K562 (cell line): ENCODE measurements around the gene TJP3. TPM values are rescaled to one million over a fixed set of nuclear protein-coding genes. Genes with fewer than 3 reads are reported as not detected.

ENCODE experiments used
- ATAC-seq: fragments of 200-7000 bp; cut with Tn5 transposase; 3 replicates; pipeline ENCODE4 v1.9.1; 2020; ENCODE audit warnings: moderate library complexity
- BruUV-seq: library from RNA; stranded (reverse); fragments of 400-500 nt; replicated peaks from 2 replicates; lab custom pipeline; 2021; lab: Mats Ljungman, UMichigan
- CTCF ChIA-PET: fragments of 300-600 bp; formaldehyde crosslinking; extraction: SDS; loops from one replicate; lab custom pipeline; 2021; ENCODE audit warnings: low intra/inter-chr PET ratio; lab: Yijun Ruan, JAX
- POLR2A ChIA-PET: fragments of 300-600, 350-650 bp; sonication (Branson Sonifier 250); formaldehyde crosslinking; extraction: SDS; loops from one replicate; lab custom pipeline; 2021; ENCODE audit warnings: antibody characterized with exemption, inconsistent platforms; lab: Yijun Ruan, JAX
- DNase-seq, 4 experiments: peaks; one replicate each; pipeline versions ENCODE4 v3.0.0 to v3.0.0-alpha.2; 2011 to 2018; ENCODE audit warnings: low spot score in 3 of 4, mixed read lengths in 3 of 4; ENCODE audit errors: extremely low read depth in 1 of 4
- FAIRE-seq: peaks from 2 replicates; lab custom pipeline; 2011; peaks lifted over from hg19 to GRCh38; lab: Jason Lieb, UNC
- H2AFZ ChIP-seq: 2 replicates; pipeline ENCODE4 v1.6.0; 2011; ENCODE audit warnings: low read depth, low read length, control low read depth, inconsistent platforms
- H3K27ac ChIP-seq: fragments of 200-600 bp; 3 replicates; pipeline ENCODE4 v1.8.0; 2011; ENCODE audit warnings: low read depth, mild to moderate bottlenecking, control low read depth, inconsistent platforms, low read length, moderate library complexity, mixed read lengths; ENCODE audit errors: extremely low read depth
- H3K27me3 ChIP-seq, 2 experiments: fragments of 300-600 bp in 1 of 2; 2 replicates in 1 of 2; 3 replicates in 1 of 2; pipeline versions ENCODE4 v1.6.0 to v1.8.0; 2011; ENCODE audit warnings: inconsistent platforms in 2 of 2, low read length in 2 of 2, mild to moderate bottlenecking in 1 of 2, mixed read lengths in 1 of 2, moderate library complexity in 1 of 2; ENCODE audit not compliant: control insufficient read depth in 2 of 2, insufficient read depth in 2 of 2
- H3K36me3 ChIP-seq: fragments of 300-600 bp; 3 replicates; pipeline ENCODE4 v1.8.0; 2011; ENCODE audit warnings: mild to moderate bottlenecking, low read length, inconsistent platforms; ENCODE audit not compliant: control insufficient read depth, insufficient read depth
- H3K4me1 ChIP-seq, 2 experiments: fragments of 200-600 bp in 1 of 2; replicated peaks in 1 of 2; 2 replicates in 1 of 2; 3 replicates in 1 of 2; pipeline versions ENCODE4 v1.5.1 to v1.8.0; 2011; ENCODE audit warnings: inconsistent platforms in 2 of 2, low read length in 2 of 2, mild to moderate bottlenecking in 1 of 2, mixed read lengths in 1 of 2, moderate library complexity in 1 of 2; ENCODE audit not compliant: control insufficient read depth in 2 of 2, insufficient read depth in 2 of 2
- H3K4me2 ChIP-seq: 2 replicates; pipeline ENCODE4 v1.6.1; 2011; ENCODE audit warnings: low read length, control low read depth, inconsistent platforms, mixed read lengths; ENCODE audit not compliant: insufficient read depth
- H3K4me3 ChIP-seq: fragments of 200-600 bp; sonication (generic), shearing (Covaris generic); 2 replicates; pipeline ENCODE4 v1.5.1; 2016; ENCODE audit warnings: control low read depth, inconsistent platforms
- H3K79me2 ChIP-seq: fragments of 200-600 bp; 3 replicates; pipeline ENCODE4 v1.8.0; 2011; ENCODE audit warnings: low read length, inconsistent platforms; ENCODE audit not compliant: control insufficient read depth, insufficient read depth
- H3K9ac ChIP-seq, 2 experiments: 2 replicates each; pipeline versions ENCODE4 v1.6.0 to v1.6.1; 2011; ENCODE audit warnings: low read depth in 2 of 2, low read length in 2 of 2, control low read depth in 1 of 2, inconsistent platforms in 1 of 2, mild to moderate bottlenecking in 1 of 2, mixed read lengths in 1 of 2; ENCODE audit not compliant: insufficient read depth in 1 of 2
- H3K9me1 ChIP-seq: one replicate; pipeline ENCODE4 v1.6.0; 2011; ENCODE audit warnings: inconsistent platforms, mild to moderate bottlenecking, low read length, moderate library complexity; ENCODE audit not compliant: control insufficient read depth, insufficient read depth
- H3K9me3 ChIP-seq: replicated peaks from 2 replicates; pipeline ENCODE4 v1.5.1; 2011; ENCODE audit warnings: low read depth, low read length, inconsistent platforms; ENCODE audit not compliant: control insufficient read depth, insufficient read depth
- H4K20me1 ChIP-seq: replicated peaks from 2 replicates; pipeline ENCODE4 v1.6.1; 2011; ENCODE audit warnings: low read length, inconsistent platforms, mixed read lengths; ENCODE audit not compliant: control insufficient read depth, insufficient read depth
- ATF3 ChIP-seq, 2 experiments: fragments of 450-650 bp in 1 of 2; sonication (generic) in 1 of 2; formaldehyde crosslinking in 1 of 2; IDR thresholded peaks in 1 of 2; conservative IDR thresholded peaks in 1 of 2; 2 replicates each; pipeline versions ENCODE4 v1.6.1 to v1.8.1; 2016 to 2023; ENCODE audit warnings: mild to moderate bottlenecking in 2 of 2, moderate library complexity in 2 of 2, inconsistent platforms in 1 of 2, missing genetic modification reagents in 1 of 2
- CHAMP1 ChIP-seq: fragments of 450-650 bp; IDR thresholded peaks from 2 replicates; pipeline ENCODE4 v1.6.1; 2016; ENCODE audit warnings: mild to moderate bottlenecking
- COPS2 ChIP-seq: fragments of 450-650 bp; conservative IDR thresholded peaks from 2 replicates; pipeline ENCODE4 v1.6.1; 2016; ENCODE audit warnings: mild to moderate bottlenecking, moderate library complexity
- ILF3 ChIP-seq: fragments of 450-650 bp; IDR thresholded peaks from 2 replicates; pipeline ENCODE4 v1.6.1; 2018; ENCODE audit warnings: antibody characterized with exemption, mild to moderate bottlenecking, moderate library complexity, borderline replicate concordance
- NELFE ChIP-seq: IDR thresholded peaks from 2 replicates; pipeline ENCODE4 v1.6.1; 2011; ENCODE audit warnings: mild to moderate bottlenecking; ENCODE audit not compliant: insufficient read depth, insufficient read length
- RBBP5 ChIP-seq: fragments of 200-600 bp; sonication (generic); IDR thresholded peaks from 2 replicates; pipeline ENCODE4 v1.6.1; 2012; ENCODE audit warnings: borderline replicate concordance, mild to moderate bottlenecking, low read length, control low read depth, inconsistent platforms; ENCODE audit not compliant: insufficient read depth, poor library complexity, severe bottlenecking
- TAF1 ChIP-seq: IDR thresholded peaks from 2 replicates; pipeline ENCODE4 v1.6.1; 2011; ENCODE audit warnings: mild to moderate bottlenecking, low read length, moderate library complexity; ENCODE audit not compliant: insufficient read depth, control insufficient read depth, severe bottlenecking; ENCODE audit errors: extremely low read depth
- ZBTB7A ChIP-seq: IDR thresholded peaks from 2 replicates; pipeline ENCODE4 v1.6.1; 2011; ENCODE audit warnings: low read depth, mild to moderate bottlenecking, low read length, moderate library complexity, borderline replicate concordance; ENCODE audit not compliant: control insufficient read depth
- ZNF444 ChIP-seq: fragments of 250-450 bp; sonication (Bioruptor Pico); IDR thresholded peaks from 2 replicates; pipeline ENCODE4 v1.4.0; 2020; ENCODE audit warnings: mild to moderate bottlenecking, moderate library complexity
- WGBS: fragments of 100-300 bp; shearing (Covaris generic); methylation state at CpG from one replicate; pipeline ENCODE4 v1.1.6; 2016; ENCODE audit warnings: low coverage, mixed read lengths; ENCODE audit not compliant: insufficient coverage; ENCODE audit errors: missing lambda C conversion rate; 5-methylcytosine and 5-hydroxymethylcytosine counted together
- in situ Hi-C: fragments of 300-500 bp; cut with MboI; formaldehyde crosslinking; loops from 4 replicates; pipeline ENCODE4 v1.15.0; 2018; ENCODE audit warnings: inconsistent platforms, mixed read lengths
- intact Hi-C: fragments of 100-400 bp; cut with micrococcal nuclease; formaldehyde crosslinking; loops from 2 replicates; pipeline ENCODE4 v1.14.2; 2022
- polyA plus RNA-seq, 8 experiments: library from polyadenylated mRNA; depleted of rRNA in 4 of 8; stranded (reverse) in 5 of 8; unstranded in 3 of 8; fragments of >200 nt; fragmentation: Nextera tagmentation in 2 of 8; fragmentation: Illumina TruSeq in 1 of 8; extraction: Ambion mirVana in 2 of 8; extraction: Trizol in 1 of 8; gene quantifications; 2 replicates each; pipeline versions ENCODE4 v1.2.1 to v1.2.3, GENCODE V29; 2011 to 2014; ENCODE audit warnings: inconsistent platforms in 1 of 8, missing spikeins in 1 of 8
- total RNA-seq, 7 experiments: library from RNA; depleted of rRNA in 6 of 7; stranded (reverse); fragments of >200 nt in 6 of 7; fragmentation: Illumina TruSeq in 2 of 7; extraction: Trizol in 2 of 7; gene quantifications; 2 replicates each; pipeline versions ENCODE4 v1.2.1 to v1.2.3, GENCODE V29; 2011 to 2021; ENCODE audit warnings: low replicate concordance in 1 of 7
- TF ChIP-seq, protein P1 (sequence below): fragments of 450-650 bp; IDR thresholded peaks from 2 replicates; pipeline ENCODE4 v1.6.1; 2018; ENCODE audit not compliant: partially characterized antibody

The TJP3 gene
- total and polyA plus RNA-seq, 9 of the 15 experiments (the other 6 are each of a cell fraction or from before 2014, with no cell fraction given): 0.11 to 2.4 (median 0.57) TPM; not detected in 1

- TF ChIP-seq CHAMP1 (no peak), ATF3 (IDR thresholded peaks at IDR 0.05) (peak; percentile 77), ATF3 (CRISPR knock-in tag; conservative IDR thresholded peaks at IDR 0.05) (no peak), COPS2 (no peak)
Observed at GRCh38 chr19:3684054-3684816, 23.9 kb upstream of the TJP3 start (continued).

DNA sequence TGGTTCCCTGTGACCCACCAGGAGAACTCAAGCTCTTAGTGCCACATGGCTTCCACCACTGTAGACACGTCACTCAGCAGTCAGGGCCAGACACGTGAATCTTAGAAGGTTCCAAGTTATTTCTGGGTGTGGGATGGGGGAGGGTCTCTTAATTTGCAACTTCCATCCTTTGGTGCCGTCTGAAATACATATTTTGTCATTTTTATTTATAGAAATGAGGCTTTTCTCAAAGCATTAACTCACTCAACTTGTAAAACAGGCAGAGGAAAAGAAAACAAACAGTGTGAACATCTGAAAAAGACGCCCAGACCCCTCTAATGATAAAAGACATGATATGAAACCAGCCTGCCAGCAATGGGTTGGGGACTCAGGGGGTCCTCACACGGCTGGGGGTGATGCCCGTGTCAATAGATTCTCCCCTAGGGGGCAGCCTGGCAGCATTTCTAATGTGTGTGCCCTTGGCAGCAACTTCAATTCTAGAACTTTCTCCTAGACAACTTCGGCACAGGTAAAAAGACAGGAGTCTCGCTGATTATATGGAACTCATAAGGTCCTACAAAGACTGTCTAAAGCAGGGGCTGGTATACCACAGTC is 23.3 kb upstream of the TJP3 start:
- H3K4me2 ChIP-seq: no peak overlapping the region
- in situ Hi-C loops (no loop called here), intact Hi-C loops (no loop called here)
- DNase-seq (no peak), ATAC-seq (no peak), FAIRE-seq (no peak)
- H3K36me3 ChIP-seq: peaks cover 19% of the 10 kb centered on the region; the same call in 1 of the 3 replicates
- POLR2A ChIA-PET: interaction anchor here (0.8 to 1.3 kb wide), 3 partner anchors 8 to 14 kb away, joined by 3 to 6 read pairs (median 3); no protein-coding TSS in a partner anchor
- 56% methylated on average over 8 of the region's 8 CpGs for WGBS
- H3K27me3 ChIP-seq: no peaks in the 10 kb centered on the region
- no TSS peak for BruUV-seq
- no peak overlapping the region for H2AFZ ChIP-seq
- H3K4me3 ChIP-seq: no peak overlapping the region
- CTCF ChIA-PET: no interaction called here
- H3K9me3 ChIP-seq: no peaks in the 10 kb centered on the region
- H3K4me1 ChIP-seq: peaks cover 25 to 59% of the 10 kb centered on the region in 2 experiments
- H3K9ac ChIP-seq: peak overlapping the region in 1 of 2 experiments; percentile 75; a peak in 2 of 4 replicates
- peak overlapping the region; percentile 34; the same call in 1 of the 3 replicates for H3K27ac ChIP-seq
- H4K20me1 ChIP-seq: peaks cover 31% of the 10 kb centered on the region
- peaks cover 61% of the 10 kb centered on the region for H3K79me2 ChIP-seq
- peaks cover 9% of the 10 kb centered on the region for H3K9me1 ChIP-seq
- TF ChIP-seq RBBP5 (no peak), ZBTB7A (peak; percentile 33; the same call in 1 of the 2 replicates), NELFE (no peak), TAF1 (no peak), ZNF444 (CRISPR knock-in tag) (no peak), ILF3 (no peak)
- TF ChIP-seq, protein P1, sequence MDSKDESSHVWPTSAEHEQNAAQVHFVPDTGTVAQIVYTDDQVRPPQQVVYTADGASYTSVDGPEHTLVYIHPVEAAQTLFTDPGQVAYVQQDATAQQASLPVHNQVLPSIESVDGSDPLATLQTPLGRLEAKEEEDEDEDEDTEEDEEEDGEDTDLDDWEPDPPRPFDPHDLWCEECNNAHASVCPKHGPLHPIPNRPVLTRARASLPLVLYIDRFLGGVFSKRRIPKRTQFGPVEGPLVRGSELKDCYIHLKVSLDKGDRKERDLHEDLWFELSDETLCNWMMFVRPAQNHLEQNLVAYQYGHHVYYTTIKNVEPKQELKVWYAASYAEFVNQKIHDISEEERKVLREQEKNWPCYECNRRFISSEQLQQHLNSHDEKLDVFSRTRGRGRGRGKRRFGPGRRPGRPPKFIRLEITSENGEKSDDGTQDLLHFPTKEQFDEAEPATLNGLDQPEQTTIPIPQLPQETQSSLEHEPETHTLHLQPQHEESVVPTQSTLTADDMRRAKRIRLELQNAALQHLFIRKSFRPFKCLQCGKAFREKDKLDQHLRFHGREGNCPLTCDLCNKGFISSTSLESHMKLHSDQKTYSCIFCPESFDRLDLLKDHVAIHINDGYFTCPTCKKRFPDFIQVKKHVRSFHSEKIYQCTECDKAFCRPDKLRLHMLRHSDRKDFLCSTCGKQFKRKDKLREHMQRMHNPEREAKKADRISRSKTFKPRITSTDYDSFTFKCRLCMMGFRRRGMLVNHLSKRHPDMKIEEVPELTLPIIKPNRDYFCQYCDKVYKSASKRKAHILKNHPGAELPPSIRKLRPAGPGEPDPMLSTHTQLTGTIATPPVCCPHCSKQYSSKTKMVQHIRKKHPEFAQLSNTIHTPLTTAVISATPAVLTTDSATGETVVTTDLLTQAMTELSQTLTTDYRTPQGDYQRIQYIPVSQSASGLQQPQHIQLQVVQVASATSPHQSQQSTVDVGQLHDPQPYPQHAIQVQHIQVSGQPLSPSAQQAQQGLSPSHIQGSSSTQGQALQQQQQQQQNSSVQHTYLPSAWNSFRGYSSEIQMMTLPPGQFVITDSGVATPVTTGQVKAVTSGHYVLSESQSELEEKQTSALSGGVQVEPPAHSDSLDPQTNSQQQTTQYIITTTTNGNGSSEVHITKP: peak; percentile 72
